OCI-LY1 (cell line): ENCODE measurements around the gene PFKFB1.
"Not testable (repeated sequence)": the region's sequence is repeated elsewhere in the genome, so short reads cannot be mapped to it uniquely, and the experiment has no call there.

ENCODE experiments used
- H2AFZ ChIP-seq: fragments of 200-600 bp; sonication (generic), shearing (Covaris generic); 2 replicates; pipeline ENCODE4 v1.6.0; 2014; ENCODE audit warnings: antibody characterized with exemption, mild to moderate bottlenecking, low read length
- H3F3A ChIP-seq: fragments of 200-600 bp; sonication (generic), shearing (Covaris generic); 2 replicates; pipeline ENCODE4 v1.6.0; 2014; ENCODE audit warnings: mild to moderate bottlenecking, antibody characterized with exemption, low read length, moderate library complexity; ENCODE audit not compliant: insufficient read depth
- H3K27ac ChIP-seq: fragments of 200-600 bp; sonication (generic); 2 replicates; pipeline ENCODE4 v1.5.1; 2014; ENCODE audit warnings: low read length, mixed run types, mild to moderate bottlenecking, low read depth; ENCODE audit not compliant: poor library complexity, severe bottlenecking
- H3K27me3 ChIP-seq: fragments of 200-600 bp; sonication (generic); 2 replicates; pipeline ENCODE4 v1.6.0; 2014; ENCODE audit warnings: antibody characterized with exemption, mild to moderate bottlenecking, low read length, moderate library complexity; ENCODE audit not compliant: insufficient read depth
- H3K36me3 ChIP-seq: fragments of 200-600 bp; sonication (generic); 2 replicates; pipeline ENCODE4 v1.6.1; 2014; ENCODE audit warnings: mild to moderate bottlenecking, antibody characterized with exemption, low read length, moderate library complexity, mixed read lengths; ENCODE audit not compliant: insufficient read depth
- H3K4me1 ChIP-seq: fragments of 200-600 bp; sonication (generic); 2 replicates; pipeline ENCODE4 v1.5.1; 2014; ENCODE audit warnings: mild to moderate bottlenecking, low read length, moderate library complexity; ENCODE audit not compliant: insufficient read depth, severe bottlenecking
- H3K4me2 ChIP-seq: fragments of 200-600 bp; sonication (generic), shearing (Covaris generic); 2 replicates; pipeline ENCODE4 v1.6.1; 2014; ENCODE audit warnings: low read length
- H3K4me3 ChIP-seq: fragments of 200-600 bp; sonication (generic); 2 replicates; pipeline ENCODE4 v1.5.1; 2014; ENCODE audit warnings: low read length, low read depth, mild to moderate bottlenecking, mixed read lengths; ENCODE audit not compliant: poor library complexity, severe bottlenecking
- H3K79me2 ChIP-seq: fragments of 200-600 bp; shearing (Covaris generic); 2 replicates; pipeline ENCODE4 v1.6.1; 2016; ENCODE audit warnings: mixed run types, low read length, mixed read lengths; ENCODE audit not compliant: insufficient read depth
- H3K9ac ChIP-seq: fragments of 200-600 bp; sonication (generic), shearing (Covaris generic); 2 replicates; pipeline ENCODE4 v1.6.1; 2014; ENCODE audit warnings: mild to moderate bottlenecking, low read length, mixed read lengths
- H3K9me2 ChIP-seq: fragments of 200-600 bp; sonication (generic), shearing (Covaris generic); 2 replicates; pipeline ENCODE4 v1.6.1; 2014; ENCODE audit warnings: low read depth, mild to moderate bottlenecking, low read length, mixed read lengths
- H3K9me3 ChIP-seq: fragments of 200-600 bp; shearing (Covaris generic); 2 replicates; pipeline ENCODE4 v1.6.1; 2014; ENCODE audit warnings: low read length, mixed read lengths
- H4K20me1 ChIP-seq: fragments of 200-600 bp; sonication (generic), shearing (Covaris generic); 2 replicates; pipeline ENCODE4 v1.6.0; 2016; ENCODE audit warnings: mild to moderate bottlenecking, low read length; ENCODE audit not compliant: insufficient read depth
- EZH2 ChIP-seq: fragments of 200-600 bp; sonication (generic), shearing (Covaris generic); IDR thresholded peaks from 2 replicates; pipeline ENCODE4 v1.8.0; 2017; ENCODE audit warnings: borderline replicate concordance, mixed run types, mild to moderate bottlenecking, antibody characterized with exemption, low read length, moderate library complexity, mixed read lengths
- TF ChIP-seq, protein P1 (sequence below): fragments of 200-600 bp; sonication (generic), shearing (Covaris generic); IDR thresholded peaks from 2 replicates; pipeline ENCODE4 v1.5.1; 2017; ENCODE audit warnings: mild to moderate bottlenecking, antibody characterized with exemption, low read length, moderate library complexity, mixed read lengths

The PFKFB1 gene

GRCh38 chrX:54991706-54992105 is 2.3 kb downstream of the PFKFB1 start:
- Histone ChIP-seq H3K9ac (no peak overlapping the region), H2AFZ (no peak overlapping the region), H3K9me3 (no peaks in the 10 kb centered on the region), H3K27me3 (no peaks in the 10 kb centered on the region), H3K27ac (no peak overlapping the region), H3K4me2 (no peak overlapping the region), H3K4me3 (no peak overlapping the region), H3K4me1 (no peaks in the 10 kb centered on the region), H4K20me1 (no peaks in the 10 kb centered on the region), H3K9me2 (no peaks in the 10 kb centered on the region), H3K36me3 (no peaks in the 10 kb centered on the region), H3F3A (no peaks in the 10 kb centered on the region), H3K79me2 (no peaks in the 10 kb centered on the region)
- TF ChIP-seq, protein P1, sequence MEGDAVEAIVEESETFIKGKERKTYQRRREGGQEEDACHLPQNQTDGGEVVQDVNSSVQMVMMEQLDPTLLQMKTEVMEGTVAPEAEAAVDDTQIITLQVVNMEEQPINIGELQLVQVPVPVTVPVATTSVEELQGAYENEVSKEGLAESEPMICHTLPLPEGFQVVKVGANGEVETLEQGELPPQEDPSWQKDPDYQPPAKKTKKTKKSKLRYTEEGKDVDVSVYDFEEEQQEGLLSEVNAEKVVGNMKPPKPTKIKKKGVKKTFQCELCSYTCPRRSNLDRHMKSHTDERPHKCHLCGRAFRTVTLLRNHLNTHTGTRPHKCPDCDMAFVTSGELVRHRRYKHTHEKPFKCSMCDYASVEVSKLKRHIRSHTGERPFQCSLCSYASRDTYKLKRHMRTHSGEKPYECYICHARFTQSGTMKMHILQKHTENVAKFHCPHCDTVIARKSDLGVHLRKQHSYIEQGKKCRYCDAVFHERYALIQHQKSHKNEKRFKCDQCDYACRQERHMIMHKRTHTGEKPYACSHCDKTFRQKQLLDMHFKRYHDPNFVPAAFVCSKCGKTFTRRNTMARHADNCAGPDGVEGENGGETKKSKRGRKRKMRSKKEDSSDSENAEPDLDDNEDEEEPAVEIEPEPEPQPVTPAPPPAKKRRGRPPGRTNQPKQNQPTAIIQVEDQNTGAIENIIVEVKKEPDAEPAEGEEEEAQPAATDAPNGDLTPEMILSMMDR, result no peak
- TF ChIP-seq EZH2, result no peak

DNA sequence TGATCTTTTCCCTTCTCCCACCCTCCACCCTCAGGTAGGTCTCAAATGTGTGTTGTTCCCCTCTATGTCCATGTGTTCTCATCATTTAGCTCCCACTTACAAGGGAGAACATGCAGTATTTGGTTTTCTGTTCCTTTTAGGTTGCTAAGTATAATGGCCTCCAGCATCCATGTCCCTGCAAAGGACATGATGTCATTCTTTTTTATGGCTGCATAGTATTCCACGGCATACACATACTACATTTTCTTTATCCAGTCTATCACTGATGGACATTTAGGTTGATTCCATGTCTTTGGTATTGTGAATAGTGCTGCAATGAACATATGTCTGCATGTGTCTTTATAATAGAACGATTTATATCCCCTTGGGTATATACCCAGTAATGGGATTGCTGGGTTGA is 10.7 kb downstream of the PFKFB1 start:
- not testable (repeated sequence) for H3K9me3 ChIP-seq, H3F3A ChIP-seq

DNA sequence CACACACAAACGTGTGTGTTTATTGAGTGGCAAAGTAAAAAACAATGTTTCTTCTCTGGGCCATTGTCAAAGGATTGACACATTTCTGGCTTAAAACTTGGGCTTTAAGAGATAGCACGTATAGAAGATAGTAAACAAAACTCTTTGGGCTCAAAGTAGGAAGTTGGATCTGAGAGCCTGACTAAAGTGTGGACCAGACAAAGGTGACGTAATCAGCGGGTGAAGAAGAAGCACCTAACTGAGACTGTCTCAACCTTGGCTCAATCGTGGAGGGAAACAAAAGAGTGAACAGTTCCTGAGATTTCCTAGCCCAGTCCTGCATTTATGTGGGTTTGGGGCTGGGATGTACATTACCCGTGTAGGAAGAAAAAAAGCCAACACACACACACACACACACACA is 13.7 kb downstream of the PFKFB1 start:
- Histone ChIP-seq H3F3A (no peaks in the 10 kb centered on the region), H3K4me1 (no peaks in the 10 kb centered on the region), H3K4me2 (no peak overlapping the region), H3K9me3 (no peaks in the 10 kb centered on the region), H3K27ac (no peak overlapping the region), H3K27me3 (no peaks in the 10 kb centered on the region), H2AFZ (no peak overlapping the region), H3K36me3 (no peaks in the 10 kb centered on the region), H3K79me2 (no peaks in the 10 kb centered on the region), H3K9ac (no peak overlapping the region), H3K4me3 (no peak overlapping the region), H4K20me1 (no peaks in the 10 kb centered on the region), H3K9me2 (no peaks in the 10 kb centered on the region)
- TF ChIP-seq, protein P1, result no peak
- no peak for TF ChIP-seq EZH2

More for the DNA sequence above, 10.7 kb downstream of the PFKFB1 start:
- not testable (repeated sequence) for H3K27ac ChIP-seq, H3K79me2 ChIP-seq, H3K9ac ChIP-seq, H3K9me2 ChIP-seq, H3K27me3 ChIP-seq, H3K4me2 ChIP-seq, H3K36me3 ChIP-seq, H2AFZ ChIP-seq, H4K20me1 ChIP-seq, H3K4me3 ChIP-seq, H3K4me1 ChIP-seq

GRCh38 chrX:54979432-54979831 is 14.6 kb downstream of the PFKFB1 start:
- Histone ChIP-seq H3K4me2 (no peak overlapping the region), H3K4me3 (no peak overlapping the region), H3F3A (no peaks in the 10 kb centered on the region), H3K9ac (no peak overlapping the region), H3K36me3 (no peaks in the 10 kb centered on the region), H4K20me1 (no peaks in the 10 kb centered on the region), H3K27ac (no peak overlapping the region), H3K9me3 (no peaks in the 10 kb centered on the region), H3K79me2 (no peaks in the 10 kb centered on the region), H2AFZ (no peak overlapping the region), H3K27me3 (no peaks in the 10 kb centered on the region), H3K9me2 (no peaks in the 10 kb centered on the region), H3K4me1 (no peaks in the 10 kb centered on the region)
- TF ChIP-seq, protein P1, result no peak
- TF ChIP-seq EZH2, result no peak
